ENCODE measurements around the gene YKT6.

GRCh38 chr7:44200699-44201461, at the start of gene YKT6:
- TF ChIP-seq POLR2A (IDR thresholded peaks at IDR 0.05) (peak; percentile 36 to 65), CTCF (IDR thresholded peaks at IDR 0.05) (peak; percentile 43 to 84 (median 66)), EP300 (IDR thresholded peaks at IDR 0.05) (peak; percentile 42 to 76)

Measured in tibial nerve (tissue), 4 donors.